IPS-20b (cell line): ENCODE data around the gene UGT1A10.
"Not testable (repeated sequence)": the region's sequence is repeated elsewhere in the genome, so short reads cannot be mapped to it uniquely, and the experiment has no call there.

ENCODE experiments used
- H3K27ac ChIP-seq: one replicate; pipeline ENCODE4 v1.5.1; 2013; ENCODE audit warnings: low read length
- H3K27me3 ChIP-seq: 2 replicates; pipeline ENCODE4 v1.6.1; 2013; ENCODE audit warnings: mild to moderate bottlenecking, low read length, inconsistent platforms; ENCODE audit not compliant: insufficient read depth
- H3K36me3 ChIP-seq: 2 replicates; pipeline ENCODE4 v1.6.1; 2013; ENCODE audit warnings: low read depth, mild to moderate bottlenecking, inconsistent platforms, low read length, moderate library complexity; ENCODE audit not compliant: insufficient read depth
- H3K4me1 ChIP-seq: 2 replicates; pipeline ENCODE4 v1.6.1; 2013; ENCODE audit warnings: mild to moderate bottlenecking, control low read depth, inconsistent platforms, low read length, moderate library complexity; ENCODE audit not compliant: insufficient read depth
- H3K4me3 ChIP-seq: 2 replicates; pipeline ENCODE4 v1.5.1; 2013; ENCODE audit warnings: mild to moderate bottlenecking, low read length, inconsistent platforms
- H3K9ac ChIP-seq: 2 replicates; pipeline ENCODE4 v1.6.1; 2013; ENCODE audit warnings: low read depth, mild to moderate bottlenecking, inconsistent platforms, low read length, moderate library complexity
- H3K9me3 ChIP-seq: 2 replicates; pipeline ENCODE4 v1.6.1; 2013; ENCODE audit warnings: mild to moderate bottlenecking, low read depth, low read length, inconsistent platforms; ENCODE audit not compliant: insufficient read depth

Gene UGT1A10

GRCh38 chr2:233713262-233713615 is 77.0 kb downstream of the UGT1A10 start:
- H3K4me1 ChIP-seq = no peaks in the 10 kb centered on the region

GRCh38 chr2:233714121-233714520 is 77.9 kb downstream of the UGT1A10 start:
- H3K9ac ChIP-seq = no peak overlapping the region
- H3K9me3 ChIP-seq = no peaks in the 10 kb centered on the region
- H3K4me3 ChIP-seq = no peak overlapping the region
- H3K27ac ChIP-seq = no peak overlapping the region
- H3K4me1 ChIP-seq = no peaks in the 10 kb centered on the region
- no peaks in the 10 kb centered on the region for H3K27me3 ChIP-seq
- no peaks in the 10 kb centered on the region for H3K36me3 ChIP-seq

More at GRCh38 chr2:233713262-233713615, 77.0 kb downstream of the UGT1A10 start:
- Histone ChIP-seq H3K9ac (no peak overlapping the region), H3K9me3 (no peaks in the 10 kb centered on the region), H3K4me3 (no peak overlapping the region), H3K27me3 (no peaks in the 10 kb centered on the region), H3K27ac (no peak overlapping the region), H3K36me3 (no peaks in the 10 kb centered on the region)

- no peaks in the 10 kb centered on the region for H3K9me3 ChIP-seq
- H3K4me1 ChIP-seq = no peaks in the 10 kb centered on the region
- H3K27me3 ChIP-seq = no peaks in the 10 kb centered on the region
- no peak within 1 kb of the TSS for H3K27ac ChIP-seq
- H3K9ac ChIP-seq = no peak within 1 kb of the TSS
- H3K36me3 ChIP-seq = no peaks in the 10 kb centered on the region
- H3K4me3 ChIP-seq = no peak within 1 kb of the TSS
Observed at GRCh38 chr2:233718552-233718951, 82.3 kb downstream of the UGT1A10 start, which contains the start of gene UGT1A4. UGT1A4 (plus strand) TSS chr2:233718736; CDS start chr2:233718821, 85 bp downstream.

GRCh38 chr2:233728723-233729301 is 92.6 kb downstream of the UGT1A10 start, which contains the start of gene UGT1A3:
UGT1A3 (plus strand) TSS chr2:233729042; CDS start chr2:233729127, 85 bp downstream.
- Histone ChIP-seq H3K27ac (no peak within 1 kb of the TSS), H3K36me3 (no peaks in the 10 kb centered on the region), H3K4me1 (no peaks in the 10 kb centered on the region), H3K9ac (no peak within 1 kb of the TSS), H3K27me3 (no peaks in the 10 kb centered on the region), H3K9me3 (peaks cover 15% of the 10 kb centered on the region), H3K4me3 (no peak within 1 kb of the TSS)

GRCh38 chr2:233736868-233737653 is 100.8 kb downstream of the UGT1A10 start:
- H3K27me3 ChIP-seq, H3K9ac ChIP-seq, H3K9me3 ChIP-seq, H3K4me3 ChIP-seq, H3K4me1 ChIP-seq, H3K36me3 ChIP-seq, H3K27ac ChIP-seq: not testable (repeated sequence)

- Histone ChIP-seq H3K9me3 (0 out of 2 replicates have a peak, but pooled peaks cover 7% of the 10 kb centered on the region), H3K36me3 (no peaks in the 10 kb centered on the region), H3K27ac (no peak overlapping the region), H3K4me1 (no peaks in the 10 kb centered on the region), H3K4me3 (no peak overlapping the region), H3K27me3 (no peaks in the 10 kb centered on the region), H3K9ac (no peak overlapping the region)
Observed at GRCh38 chr2:233740870-233741269, 104.6 kb downstream of the UGT1A10 start.

- no peaks in the 10 kb centered on the region for H3K4me1 ChIP-seq
- H3K9me3 ChIP-seq = peaks cover 16% of the 10 kb centered on the region; the same call in 1 of the 2 replicates
- no peak overlapping the region for H3K9ac ChIP-seq
- no peak overlapping the region for H3K4me3 ChIP-seq
- no peak overlapping the region for H3K27ac ChIP-seq
- no peaks in the 10 kb centered on the region for H3K36me3 ChIP-seq
- no peaks in the 10 kb centered on the region for H3K27me3 ChIP-seq
Observed at GRCh38 chr2:233743464-233744259, 107.4 kb downstream of the UGT1A10 start.

- Histone ChIP-seq H3K27me3 (no peaks in the 10 kb centered on the region), H3K4me1 (no peaks in the 10 kb centered on the region), H3K36me3 (no peaks in the 10 kb centered on the region), H3K27ac (no peak overlapping the region), H3K4me3 (no peak overlapping the region), H3K9ac (no peak overlapping the region), H3K9me3 (peaks cover 23% of the 10 kb centered on the region; the same call in 1 of the 2 replicates)
Observed at GRCh38 chr2:233745073-233745755, 109.0 kb downstream of the UGT1A10 start.

GRCh38 chr2:233745838-233746237 is 109.6 kb downstream of the UGT1A10 start:
- not testable (repeated sequence) for H3K4me1 ChIP-seq, H3K27me3 ChIP-seq, H3K36me3 ChIP-seq, H3K4me3 ChIP-seq, H3K27ac ChIP-seq, H3K9ac ChIP-seq
- H3K9me3 ChIP-seq = peaks cover 28% of the 10 kb centered on the region; the same call in 1 of the 2 replicates

GRCh38 chr2:233746475-233747282 is 110.4 kb downstream of the UGT1A10 start:
- peaks cover 36% of the 10 kb centered on the region; the same call in 1 of the 2 replicates for H3K9me3 ChIP-seq
- H3K9ac ChIP-seq = no peak overlapping the region
- no peak overlapping the region for H3K4me3 ChIP-seq
- no peaks in the 10 kb centered on the region for H3K36me3 ChIP-seq
- H3K4me1 ChIP-seq = no peaks in the 10 kb centered on the region
- no peaks in the 10 kb centered on the region for H3K27me3 ChIP-seq
- H3K27ac ChIP-seq = no peak overlapping the region

GRCh38 chr2:233747283-233747544 is 111.0 kb downstream of the UGT1A10 start:
- Histone ChIP-seq H3K4me1 (no peaks in the 10 kb centered on the region), H3K9ac (no peak overlapping the region), H3K36me3 (no peaks in the 10 kb centered on the region), H3K27ac (no peak overlapping the region), H3K9me3 (peaks cover 36% of the 10 kb centered on the region), H3K27me3 (no peaks in the 10 kb centered on the region), H3K4me3 (no peak overlapping the region)
